Measurements from ENCODE around the gene CCN2.

CCN2 gene

DNA sequence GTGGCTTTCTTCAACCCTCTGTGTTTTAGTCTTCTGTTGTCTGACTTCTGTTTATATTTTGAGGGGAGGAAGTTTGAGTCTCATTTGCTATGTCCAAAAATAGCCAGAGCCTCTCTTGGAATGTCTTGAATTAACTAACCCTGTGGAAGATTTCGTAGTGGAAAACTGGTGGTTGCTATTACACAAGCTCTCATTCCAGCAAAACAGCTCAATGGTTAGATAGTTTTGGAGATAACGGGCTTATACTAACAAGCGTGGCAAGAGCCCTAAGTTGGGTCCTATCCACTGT is 1.6 kb downstream of the CCN2 start:
- Histone ChIP-seq H3K27me3 (ENCODE audit: control insufficient read depth in 1 of 2, insufficient read depth in 2 of 2, low read length in 2 of 2) (no peaks in the 10 kb centered on the region), H3K4me3 (ENCODE audit: low read depth in 1 of 2, low read length in 2 of 2) (peak overlapping the region; percentile 95 to 96), H3K36me3 (ENCODE audit: insufficient read depth, low read length) (peaks cover 6% of the 10 kb centered on the region), H3K4me1 (ENCODE audit: insufficient read depth, low read length) (peaks cover 31% of the 10 kb centered on the region), H3K9ac (ENCODE audit: low read length) (peak overlapping the region; percentile 73), H3K27ac (ENCODE audit: low read depth, low read length) (peak overlapping the region; percentile 95), H3K9me3 (ENCODE audit: low read length) (no peaks in the 10 kb centered on the region)

DNA sequence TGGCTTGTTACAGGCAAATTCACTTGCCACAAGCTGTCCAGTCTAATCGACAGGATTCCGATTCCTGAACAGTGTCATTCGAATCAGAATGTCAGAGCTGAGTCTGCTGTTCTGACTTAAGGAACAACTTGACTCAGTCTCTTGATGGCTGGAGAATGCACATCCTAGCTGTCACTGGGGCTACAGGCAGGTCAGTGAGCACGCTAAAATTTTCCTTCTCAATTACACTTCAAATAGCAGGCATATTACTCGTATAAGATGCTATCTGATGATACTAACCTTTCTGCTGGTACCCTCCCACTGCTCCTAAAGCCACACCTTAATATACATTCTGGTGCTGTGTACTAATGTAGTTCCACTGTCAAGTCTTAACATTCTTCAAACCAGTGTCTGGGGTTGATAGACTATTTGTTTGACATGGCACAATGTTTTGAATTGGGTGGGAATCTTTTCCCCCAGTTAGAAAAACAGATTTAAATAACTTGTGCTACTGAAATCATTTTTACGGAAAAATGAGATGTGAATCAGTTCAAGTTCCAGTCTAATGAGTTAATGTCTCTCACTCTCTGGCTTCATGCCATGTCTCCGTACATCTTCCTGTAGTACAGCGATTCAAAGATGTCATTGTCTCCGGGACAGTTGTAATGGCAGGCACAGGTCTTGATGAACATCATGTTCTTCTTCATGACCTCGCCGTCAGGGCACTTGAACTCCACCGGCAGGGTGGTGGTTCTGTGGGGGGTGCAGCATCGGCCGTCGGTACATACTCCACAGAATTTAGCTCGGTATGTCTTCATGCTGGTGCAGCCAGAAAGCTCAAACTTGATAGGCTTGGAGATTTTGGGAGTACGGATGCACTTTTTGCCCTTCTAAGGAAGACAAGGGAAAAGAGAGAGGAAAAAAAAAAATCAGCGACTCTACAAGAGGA is 2.2 kb downstream of the CCN2 start:
- Histone ChIP-seq H3K27ac (ENCODE audit: low read depth, low read length) (peak overlapping the region; percentile 95), H3K9me3 (ENCODE audit: low read length) (no peaks in the 10 kb centered on the region), H3K36me3 (ENCODE audit: insufficient read depth, low read length) (peaks cover 6% of the 10 kb centered on the region), H3K4me3 (ENCODE audit: low read depth in 1 of 2, low read length in 2 of 2) (peak overlapping the region; percentile 95 to 96), H3K9ac (ENCODE audit: low read length) (peak overlapping the region; percentile 73), H3K4me1 (ENCODE audit: insufficient read depth, low read length) (peaks cover 25% of the 10 kb centered on the region), H3K27me3 (ENCODE audit: control insufficient read depth in 1 of 2, insufficient read depth in 2 of 2, low read length in 2 of 2) (no peaks in the 10 kb centered on the region)

DNA sequence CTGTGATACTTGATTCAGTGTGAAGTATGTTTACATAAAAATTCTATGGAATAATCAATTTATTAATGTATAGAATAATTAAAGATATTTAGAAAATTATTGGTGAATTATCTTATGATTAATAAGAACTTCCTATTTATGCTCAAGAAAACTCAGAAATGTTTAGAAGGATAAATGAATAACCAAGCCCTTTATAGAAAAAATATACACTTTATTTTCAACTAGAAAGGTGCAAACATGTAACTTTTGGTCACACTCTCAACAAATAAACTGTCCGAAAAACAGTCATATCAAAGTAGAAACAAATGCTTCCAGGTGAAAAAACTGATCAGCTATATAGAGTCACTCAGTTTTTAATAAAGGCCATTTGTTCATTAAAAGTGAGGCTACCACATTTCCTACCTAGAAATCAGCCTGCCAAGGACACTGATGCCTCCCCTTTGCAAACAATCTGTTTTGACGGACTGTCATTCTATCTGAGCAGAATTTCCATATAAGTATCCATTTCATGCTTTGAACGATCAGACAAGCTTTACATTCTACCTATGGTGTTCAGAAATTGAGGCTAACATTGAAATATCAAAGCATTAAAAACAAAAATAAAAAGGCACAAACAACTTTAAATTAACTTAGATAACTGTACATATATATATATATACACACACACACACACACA is 3.0 kb downstream of the CCN2 start:
- Histone ChIP-seq H3K9ac (ENCODE audit: low read length) (no peak overlapping the region), H3K27me3 (ENCODE audit: control insufficient read depth in 1 of 2, insufficient read depth in 2 of 2, low read length in 2 of 2) (no peaks in the 10 kb centered on the region), H3K36me3 (ENCODE audit: insufficient read depth, low read length) (peaks cover 6% of the 10 kb centered on the region), H3K4me1 (ENCODE audit: insufficient read depth, low read length) (peaks cover 24% of the 10 kb centered on the region), H3K4me3 (ENCODE audit: low read depth in 1 of 2, low read length in 2 of 2) (peak overlapping the region; percentile 95 to 96), H3K27ac (ENCODE audit: low read depth, low read length) (peak overlapping the region; percentile 95), H3K9me3 (ENCODE audit: low read length) (no peaks in the 10 kb centered on the region)

DNA sequence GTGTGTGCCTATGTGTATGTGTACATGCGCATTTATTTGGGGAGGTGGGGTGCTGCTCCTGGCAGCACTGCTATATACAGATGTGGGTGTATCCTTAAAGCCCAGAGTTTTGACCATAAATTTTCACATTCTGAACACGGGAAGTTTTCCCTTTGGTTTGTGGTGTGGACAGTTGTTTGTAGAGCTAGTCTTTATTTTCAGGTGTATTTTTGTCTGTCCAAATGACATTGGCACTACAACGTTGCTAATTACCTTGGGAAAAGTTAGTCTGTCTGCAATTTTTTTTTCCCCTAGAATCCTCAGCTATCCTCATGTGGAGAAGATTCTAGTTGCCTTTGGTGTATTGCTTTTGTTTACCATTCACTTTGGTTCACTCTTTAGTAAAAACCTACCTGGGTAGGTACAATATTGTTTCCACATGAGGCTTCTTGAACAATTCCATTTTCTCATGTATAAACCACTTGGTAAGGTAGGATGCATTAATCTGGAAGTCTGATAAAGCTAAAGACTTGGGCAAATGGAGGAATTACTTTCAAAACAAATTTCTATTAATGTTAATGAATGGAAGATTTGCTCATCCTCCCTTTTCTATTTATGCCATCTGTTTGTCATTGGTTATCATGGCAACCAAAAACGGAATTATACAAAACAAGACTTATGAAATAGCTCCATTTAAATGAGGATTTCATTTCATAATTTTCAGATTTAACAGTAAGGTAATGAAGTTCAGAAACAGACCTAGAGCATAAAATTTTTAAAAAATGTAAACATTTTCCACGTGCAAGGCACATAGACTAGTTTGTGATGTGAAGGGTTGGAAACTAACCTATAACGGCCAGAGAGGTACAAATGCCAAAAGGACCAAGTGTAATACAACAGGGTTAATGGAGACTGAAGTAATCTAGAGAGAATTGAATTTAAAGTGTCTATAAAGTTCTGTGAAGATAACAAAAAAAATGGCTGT is 3.9 kb downstream of the CCN2 start:
- no peaks in the 10 kb centered on the region for H3K27me3 ChIP-seq (ENCODE audit: control insufficient read depth in 1 of 2, insufficient read depth in 2 of 2, low read length in 2 of 2)

DNA sequence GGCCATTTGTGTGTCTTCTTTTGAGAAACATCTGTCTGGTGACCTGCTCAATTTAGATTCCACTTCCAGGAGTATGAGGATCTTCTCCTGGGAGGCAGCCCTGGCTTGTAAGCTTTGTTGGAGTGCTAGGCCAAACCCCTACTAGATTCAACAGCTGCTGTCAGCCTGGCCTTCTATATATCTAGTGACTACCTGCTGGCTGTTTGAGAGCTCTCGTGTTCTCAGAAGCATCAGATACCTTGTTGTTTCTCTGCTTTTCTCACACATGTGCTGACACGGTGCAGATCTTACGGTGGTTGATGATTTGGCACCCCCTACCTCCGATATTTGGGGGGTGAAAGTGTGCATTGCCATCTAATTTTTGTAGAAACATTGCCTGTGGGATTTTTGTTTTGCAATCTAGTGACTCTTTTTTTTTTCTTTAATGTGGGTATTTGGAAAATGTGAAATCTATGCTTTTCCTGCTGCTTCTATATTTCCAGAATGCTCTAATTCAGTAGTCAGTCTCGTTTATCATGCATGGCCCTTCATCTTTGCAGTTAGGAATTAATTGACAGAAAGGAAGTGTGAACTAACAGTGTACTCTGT is 4.7 kb downstream of the CCN2 start:
- Histone ChIP-seq H3K27me3 (ENCODE audit: control insufficient read depth in 1 of 2, insufficient read depth in 2 of 2, low read length in 2 of 2) (no peaks in the 10 kb centered on the region), H3K36me3 (ENCODE audit: insufficient read depth, low read length) (peaks cover 6% of the 10 kb centered on the region), H3K9me3 (ENCODE audit: low read length) (no peaks in the 10 kb centered on the region), H3K4me3 (ENCODE audit: low read depth in 1 of 2, low read length in 2 of 2) (no peak overlapping the region), H3K27ac (ENCODE audit: low read depth, low read length) (no peak overlapping the region), H3K9ac (ENCODE audit: low read length) (no peak overlapping the region), H3K4me1 (ENCODE audit: insufficient read depth, low read length) (peaks cover 12% of the 10 kb centered on the region)

More for the DNA sequence above, 3.9 kb downstream of the CCN2 start:
- H3K9ac ChIP-seq (ENCODE audit: low read length): no peak overlapping the region
- H3K36me3 ChIP-seq (ENCODE audit: insufficient read depth, low read length): peaks cover 6% of the 10 kb centered on the region
- H3K4me1 ChIP-seq (ENCODE audit: insufficient read depth, low read length): peaks cover 20% of the 10 kb centered on the region
- H3K9me3 ChIP-seq (ENCODE audit: low read length): no peaks in the 10 kb centered on the region
- H3K27ac ChIP-seq (ENCODE audit: low read depth, low read length): peak overlapping the region; percentile 24
- H3K4me3 ChIP-seq (ENCODE audit: low read depth in 1 of 2, low read length in 2 of 2): no peak overlapping the region

DNA sequence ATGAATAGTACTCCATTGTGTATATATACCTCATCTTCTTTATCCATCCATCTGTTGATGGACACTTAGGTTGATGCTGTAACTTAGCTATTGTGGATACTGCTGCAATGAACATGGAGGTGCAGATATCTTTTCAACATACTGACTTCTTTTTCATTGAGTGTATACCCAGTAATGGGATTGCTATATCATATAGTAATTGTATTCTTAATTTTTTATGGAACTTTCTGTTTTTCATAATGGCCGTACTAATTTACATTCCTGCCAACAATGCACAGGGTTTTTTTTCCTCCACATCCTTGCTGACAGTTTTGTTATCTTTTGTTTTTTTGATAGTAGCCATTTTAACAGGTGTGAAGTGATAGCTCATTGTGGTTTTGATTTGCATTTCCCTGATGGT is 5.2 kb downstream of the CCN2 start:
- peaks cover 6% of the 10 kb centered on the region for H3K36me3 ChIP-seq (ENCODE audit: insufficient read depth, low read length)
- peaks cover 11% of the 10 kb centered on the region for H3K4me1 ChIP-seq (ENCODE audit: insufficient read depth, low read length)
- no peak overlapping the region for H3K9ac ChIP-seq (ENCODE audit: low read length)
- no peaks in the 10 kb centered on the region for H3K9me3 ChIP-seq (ENCODE audit: low read length)
- H3K4me3 ChIP-seq (ENCODE audit: low read depth in 1 of 2, low read length in 2 of 2): no peak overlapping the region
- no peak overlapping the region for H3K27ac ChIP-seq (ENCODE audit: low read depth, low read length)
- no peaks in the 10 kb centered on the region for H3K27me3 ChIP-seq (ENCODE audit: control insufficient read depth in 1 of 2, insufficient read depth in 2 of 2, low read length in 2 of 2)

DNA sequence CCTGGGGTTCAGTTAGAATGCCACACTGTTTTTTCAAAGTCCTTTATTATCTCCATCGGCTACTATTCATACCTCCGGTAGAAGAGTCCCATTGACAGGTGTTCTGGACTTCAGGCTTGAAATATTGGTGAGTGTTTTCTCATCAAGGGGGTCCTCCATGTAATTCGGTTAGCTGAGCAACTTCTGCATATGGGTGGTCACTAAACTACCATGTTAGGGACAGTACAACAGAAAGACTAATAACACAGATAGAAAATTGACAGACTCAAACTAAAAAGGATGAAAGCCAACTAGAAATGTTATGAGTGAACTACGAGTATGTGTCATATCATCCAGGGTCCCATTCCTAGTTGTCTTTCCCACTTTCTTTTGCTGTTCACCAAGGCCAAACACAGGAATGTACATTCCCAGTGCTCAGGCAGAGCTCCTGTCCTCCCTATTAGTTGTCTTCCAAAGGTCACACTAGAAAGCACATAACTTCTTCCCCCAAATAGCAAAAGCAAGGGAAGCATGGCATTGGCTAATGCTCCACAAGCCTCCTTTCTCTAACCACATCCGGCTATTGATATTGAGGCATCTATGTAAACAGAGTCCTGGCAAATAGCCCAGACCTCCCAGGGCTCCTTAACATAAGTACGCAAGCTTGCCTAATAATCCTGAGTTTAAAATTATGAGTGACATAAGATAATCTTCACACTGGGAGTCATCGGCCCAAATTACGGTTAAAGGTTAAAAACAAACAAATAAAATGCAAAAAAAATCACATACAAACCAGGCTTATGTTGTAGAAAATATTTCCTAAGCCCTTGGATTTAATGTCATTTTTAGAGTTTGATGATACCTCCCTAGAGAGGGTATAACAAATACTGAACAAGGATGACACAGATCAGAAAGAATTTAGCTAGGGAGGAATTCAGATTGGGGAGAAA is 13.2 kb downstream of the CCN2 start:
- Histone ChIP-seq H3K9ac (ENCODE audit: low read length) (no peak overlapping the region), H3K4me1 (ENCODE audit: insufficient read depth, low read length) (peaks cover 9% of the 10 kb centered on the region), H3K36me3 (ENCODE audit: insufficient read depth, low read length) (no peaks in the 10 kb centered on the region), H3K4me3 (ENCODE audit: low read depth in 1 of 2, low read length in 2 of 2) (no peak overlapping the region), H3K27ac (ENCODE audit: low read depth, low read length) (no peak overlapping the region), H3K9me3 (ENCODE audit: low read length) (no peaks in the 10 kb centered on the region), H3K27me3 (ENCODE audit: control insufficient read depth in 1 of 2, insufficient read depth in 2 of 2, low read length in 2 of 2) (no peaks in the 10 kb centered on the region)

DNA sequence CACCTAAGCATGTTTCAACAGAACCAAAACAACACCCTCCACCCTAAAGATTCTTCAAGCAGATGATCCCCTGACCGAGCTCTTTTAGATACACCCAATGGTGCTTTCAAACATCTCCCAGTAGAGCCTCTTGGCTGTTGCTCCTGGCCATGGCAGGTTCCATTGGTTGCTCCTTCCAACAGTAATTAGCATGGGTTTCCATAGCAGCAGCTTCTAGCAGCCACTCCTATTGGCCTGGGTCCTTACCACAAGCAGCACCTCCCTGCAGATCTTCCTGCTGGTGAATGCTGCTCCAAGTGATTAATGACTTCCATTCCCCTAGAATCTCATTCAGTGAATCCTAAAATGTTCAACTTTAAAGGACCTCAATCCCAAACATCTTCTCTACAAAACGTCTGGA is 13.9 kb downstream of the CCN2 start:
- Histone ChIP-seq H3K4me1 (ENCODE audit: insufficient read depth, low read length) (peaks cover 9% of the 10 kb centered on the region), H3K9ac (ENCODE audit: low read length) (no peak overlapping the region), H3K9me3 (ENCODE audit: low read length) (no peaks in the 10 kb centered on the region), H3K4me3 (ENCODE audit: low read depth in 1 of 2, low read length in 2 of 2) (no peak overlapping the region), H3K27me3 (ENCODE audit: control insufficient read depth in 1 of 2, insufficient read depth in 2 of 2, low read length in 2 of 2) (no peaks in the 10 kb centered on the region), H3K36me3 (ENCODE audit: insufficient read depth, low read length) (no peaks in the 10 kb centered on the region), H3K27ac (ENCODE audit: low read depth, low read length) (no peak overlapping the region)

DNA sequence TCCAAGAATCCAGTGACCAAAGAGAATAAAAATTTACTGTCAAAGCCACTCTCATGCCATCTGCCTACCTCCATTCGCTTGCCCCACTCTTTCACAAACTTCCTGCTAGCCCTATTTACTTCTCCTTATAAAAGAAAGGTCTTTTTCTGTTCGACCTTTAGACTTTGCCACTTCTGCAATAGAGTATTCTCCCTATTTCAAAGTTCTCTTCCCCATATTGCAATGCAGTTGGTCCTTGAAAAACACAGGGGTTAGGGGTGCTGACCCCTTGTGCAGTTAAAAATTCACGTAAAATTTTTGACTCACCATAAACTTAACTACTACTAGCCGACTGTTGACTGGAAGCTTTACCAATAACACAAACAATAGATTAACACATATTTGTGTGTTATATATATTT is 15.0 kb downstream of the CCN2 start:
- Histone ChIP-seq H3K4me1 (ENCODE audit: insufficient read depth, low read length) (peaks cover 9% of the 10 kb centered on the region), H3K27me3 (ENCODE audit: control insufficient read depth in 1 of 2, insufficient read depth in 2 of 2, low read length in 2 of 2) (no peaks in the 10 kb centered on the region), H3K9ac (ENCODE audit: low read length) (no peak overlapping the region), H3K27ac (ENCODE audit: low read depth, low read length) (no peak overlapping the region), H3K9me3 (ENCODE audit: low read length) (no peaks in the 10 kb centered on the region), H3K36me3 (ENCODE audit: insufficient read depth, low read length) (no peaks in the 10 kb centered on the region), H3K4me3 (ENCODE audit: low read depth in 1 of 2, low read length in 2 of 2) (no peak overlapping the region)

DNA sequence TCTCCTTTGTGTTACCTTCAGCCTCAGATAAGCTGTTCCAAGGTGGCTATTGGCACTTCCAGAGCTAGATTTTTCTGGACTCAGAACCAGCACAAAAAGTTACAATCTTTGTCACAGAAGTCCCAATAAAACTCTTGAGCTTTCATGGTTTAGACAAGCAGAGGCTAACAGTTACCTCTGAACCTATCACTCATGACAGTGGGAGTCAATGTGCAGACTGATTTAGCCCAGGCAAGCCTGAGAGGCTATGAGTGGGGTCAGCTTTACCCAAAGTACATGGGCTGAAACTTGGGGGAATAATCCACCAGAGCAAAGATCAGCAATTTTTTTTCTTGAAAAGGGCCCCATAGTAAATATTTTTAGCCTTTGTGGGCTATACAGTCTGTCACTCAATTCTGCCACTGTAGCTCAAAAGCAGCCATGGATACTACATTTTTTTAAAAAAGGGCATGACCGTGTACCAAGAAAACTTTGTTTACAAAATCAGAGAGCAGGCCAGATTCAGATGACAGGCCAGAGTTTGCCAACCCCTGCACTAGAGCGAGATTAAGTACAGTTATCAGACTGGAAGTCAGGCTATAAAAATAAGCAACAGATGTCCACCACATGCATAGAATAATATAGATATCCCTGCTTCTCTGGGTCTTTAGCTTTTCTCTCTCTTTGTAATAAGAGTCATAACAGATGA is 20.0 kb downstream of the CCN2 start:
- Histone ChIP-seq H3K4me1 (ENCODE audit: insufficient read depth, low read length) (no peaks in the 10 kb centered on the region), H3K27ac (ENCODE audit: low read depth, low read length) (no peak overlapping the region), H3K4me3 (ENCODE audit: low read depth in 1 of 2, low read length in 2 of 2) (no peak overlapping the region), H3K27me3 (ENCODE audit: control insufficient read depth in 1 of 2, insufficient read depth in 2 of 2, low read length in 2 of 2) (no peaks in the 10 kb centered on the region), H3K9me3 (ENCODE audit: low read length) (no peaks in the 10 kb centered on the region), H3K9ac (ENCODE audit: low read length) (no peak overlapping the region), H3K36me3 (ENCODE audit: insufficient read depth, low read length) (no peaks in the 10 kb centered on the region)

Measured in muscle layer of colon (tissue), 2 donors.